ENCODE measurements around the gene CACNA1H. TPM values are rescaled to one million over a fixed set of nuclear protein-coding genes. Genes with fewer than 3 reads are reported as not detected.

CACNA1H gene
- total and polyA plus RNA-seq, 9 of the 15 experiments (the other 6 are each of a cell fraction or from before 2014, with no cell fraction given): 0.10 to 0.18 TPM; not detected in 7

DNA sequence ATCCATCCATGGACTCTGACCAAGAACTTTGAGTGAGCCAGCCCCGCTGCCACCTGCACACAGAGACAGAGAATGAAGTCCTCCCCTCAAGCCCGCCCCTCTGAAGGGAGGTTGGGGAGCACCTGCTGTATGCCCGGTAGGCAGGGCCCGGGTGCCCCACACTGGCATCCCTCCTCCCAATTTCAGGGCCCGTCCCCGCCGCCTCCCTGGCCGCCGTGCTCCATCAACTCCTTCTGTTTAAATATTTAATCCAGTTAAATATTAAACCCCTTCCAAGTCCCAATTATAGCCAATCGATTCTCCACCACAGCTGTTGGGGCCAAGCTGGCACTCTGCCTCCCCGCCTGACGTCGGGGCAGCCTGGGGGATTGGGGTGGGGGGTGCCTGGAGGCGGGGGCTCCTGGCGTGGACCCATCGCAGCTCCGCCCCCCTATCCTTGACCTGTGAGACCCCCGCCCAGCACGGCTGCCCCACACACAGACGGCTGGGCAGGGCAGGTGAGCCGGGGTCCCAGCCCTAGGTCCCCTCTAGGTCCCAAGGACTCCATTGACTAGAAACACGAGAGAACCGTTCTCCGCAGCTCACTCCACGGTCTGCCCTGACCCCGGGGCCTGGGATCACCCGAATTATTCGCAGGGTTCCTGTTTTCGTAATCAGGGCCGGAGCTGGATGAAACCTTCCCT lies 18.0 kb upstream of the CACNA1H start:
- no peak for TF ChIP-seq ZC3H8 (IDR thresholded peaks at IDR 0.05)
- TF ChIP-seq, protein P1, sequence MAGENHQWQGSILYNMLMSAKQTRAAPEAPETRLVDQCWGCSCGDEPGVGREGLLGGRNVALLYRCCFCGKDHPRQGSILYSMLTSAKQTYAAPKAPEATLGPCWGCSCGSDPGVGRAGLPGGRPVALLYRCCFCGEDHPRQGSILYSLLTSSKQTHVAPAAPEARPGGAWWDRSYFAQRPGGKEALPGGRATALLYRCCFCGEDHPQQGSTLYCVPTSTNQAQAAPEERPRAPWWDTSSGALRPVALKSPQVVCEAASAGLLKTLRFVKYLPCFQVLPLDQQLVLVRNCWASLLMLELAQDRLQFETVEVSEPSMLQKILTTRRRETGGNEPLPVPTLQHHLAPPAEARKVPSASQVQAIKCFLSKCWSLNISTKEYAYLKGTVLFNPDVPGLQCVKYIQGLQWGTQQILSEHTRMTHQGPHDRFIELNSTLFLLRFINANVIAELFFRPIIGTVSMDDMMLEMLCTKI (IDR thresholded peaks at IDR 0.05; ENCODE audit: partially characterized antibody): no peak
- TF ChIP-seq ZNF408 (CRISPR knock-in tag; IDR thresholded peaks at IDR 0.05; ENCODE audit: low read depth): no peak
- TF ChIP-seq ZNF584 (CRISPR knock-in tag; IDR thresholded peaks at IDR 0.05; ENCODE audit: low read depth): no peak
- TF ChIP-seq, protein P2, sequence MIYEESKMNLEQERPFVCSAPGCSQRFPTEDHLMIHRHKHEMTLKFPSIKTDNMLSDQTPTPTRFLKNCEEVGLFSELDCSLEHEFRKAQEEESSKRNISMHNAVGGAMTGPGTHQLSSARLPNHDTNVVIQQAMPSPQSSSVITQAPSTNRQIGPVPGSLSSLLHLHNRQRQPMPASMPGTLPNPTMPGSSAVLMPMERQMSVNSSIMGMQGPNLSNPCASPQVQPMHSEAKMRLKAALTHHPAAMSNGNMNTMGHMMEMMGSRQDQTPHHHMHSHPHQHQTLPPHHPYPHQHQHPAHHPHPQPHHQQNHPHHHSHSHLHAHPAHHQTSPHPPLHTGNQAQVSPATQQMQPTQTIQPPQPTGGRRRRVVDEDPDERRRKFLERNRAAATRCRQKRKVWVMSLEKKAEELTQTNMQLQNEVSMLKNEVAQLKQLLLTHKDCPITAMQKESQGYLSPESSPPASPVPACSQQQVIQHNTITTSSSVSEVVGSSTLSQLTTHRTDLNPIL (CRISPR knock-in tag; IDR thresholded peaks at IDR 0.05): no peak
- TF ChIP-seq, protein P3, sequence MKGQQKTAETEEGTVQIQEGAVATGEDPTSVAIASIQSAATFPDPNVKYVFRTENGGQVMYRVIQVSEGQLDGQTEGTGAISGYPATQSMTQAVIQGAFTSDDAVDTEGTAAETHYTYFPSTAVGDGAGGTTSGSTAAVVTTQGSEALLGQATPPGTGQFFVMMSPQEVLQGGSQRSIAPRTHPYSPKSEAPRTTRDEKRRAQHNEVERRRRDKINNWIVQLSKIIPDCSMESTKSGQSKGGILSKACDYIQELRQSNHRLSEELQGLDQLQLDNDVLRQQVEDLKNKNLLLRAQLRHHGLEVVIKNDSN (CRISPR knock-in tag; IDR thresholded peaks at IDR 0.05): no peak
- TF ChIP-seq ZNF41 (CRISPR knock-in tag; conservative IDR thresholded peaks at IDR 0.05): no peak
- TF ChIP-seq, protein P4, sequence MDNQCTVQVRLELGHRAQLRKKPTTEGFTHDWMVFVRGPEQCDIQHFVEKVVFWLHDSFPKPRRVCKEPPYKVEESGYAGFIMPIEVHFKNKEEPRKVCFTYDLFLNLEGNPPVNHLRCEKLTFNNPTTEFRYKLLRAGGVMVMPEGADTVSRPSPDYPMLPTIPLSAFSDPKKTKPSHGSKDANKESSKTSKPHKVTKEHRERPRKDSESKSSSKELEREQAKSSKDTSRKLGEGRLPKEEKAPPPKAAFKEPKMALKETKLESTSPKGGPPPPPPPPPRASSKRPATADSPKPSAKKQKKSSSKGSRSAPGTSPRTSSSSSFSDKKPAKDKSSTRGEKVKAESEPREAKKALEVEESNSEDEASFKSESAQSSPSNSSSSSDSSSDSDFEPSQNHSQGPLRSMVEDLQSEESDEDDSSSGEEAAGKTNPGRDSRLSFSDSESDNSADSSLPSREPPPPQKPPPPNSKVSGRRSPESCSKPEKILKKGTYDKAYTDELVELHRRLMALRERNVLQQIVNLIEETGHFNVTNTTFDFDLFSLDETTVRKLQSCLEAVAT (IDR thresholded peaks at IDR 0.05): no peak
- no peak for TF ChIP-seq HDAC3 (IDR thresholded peaks at IDR 0.05; ENCODE audit: borderline replicate concordance, partially characterized antibody)
- TF ChIP-seq EP300 (IDR thresholded peaks at IDR 0.05; ENCODE audit: low read length): no peak
- no peak for TF ChIP-seq ERF (CRISPR knock-in tag; IDR thresholded peaks at IDR 0.05)
- intact Hi-C loops (cut with micrococcal nuclease) (no loop called here), in situ Hi-C loops (cut with MboI) (no loop called here)
- FAIRE-seq: no peak
- 4% methylated on average over 22 of the region's 30 CpGs for WGBS (ENCODE audit: insufficient coverage, low coverage, missing lambda C conversion rate)
- Histone ChIP-seq H3K79me2 (ENCODE audit: control insufficient read depth, insufficient read depth, low read length) (no peaks in the 10 kb centered on the region), H3K27me3 (ENCODE audit: control insufficient read depth in 2 of 2, insufficient read depth in 2 of 2, low read length in 2 of 2) (peaks cover 7 to 49% of the 10 kb centered on the region in 2 experiments; a peak in 4 of 5 replicates), H3K9ac (ENCODE audit: insufficient read depth in 1 of 2, low read depth in 2 of 2, low read length in 2 of 2) (no peak overlapping the region), H3K27ac (ENCODE audit: extremely low read depth, low read depth, low read length) (no peak overlapping the region), H3K4me1 (replicated peaks in 1 of 2; ENCODE audit: control insufficient read depth in 2 of 2, insufficient read depth in 2 of 2, low read length in 2 of 2) (peaks cover 0 to 26% of the 10 kb centered on the region in 2 experiments; a peak in 2 of 5 replicates), H2AFZ (ENCODE audit: low read depth, low read length) (no peak overlapping the region), H3K9me3 (replicated peaks; ENCODE audit: control insufficient read depth, insufficient read depth, low read depth, low read length) (no peaks in the 10 kb centered on the region), H3K4me2 (ENCODE audit: insufficient read depth, low read length) (no peak overlapping the region), H3K4me3 (no peak overlapping the region), H4K20me1 (replicated peaks; ENCODE audit: control insufficient read depth, insufficient read depth, low read length) (peaks cover 8% of the 10 kb centered on the region), H3K9me1 (ENCODE audit: control insufficient read depth, insufficient read depth, low read length) (no peaks in the 10 kb centered on the region), H3K36me3 (ENCODE audit: control insufficient read depth, insufficient read depth, low read length) (no peaks in the 10 kb centered on the region)
- ChIA-PET POLR2A (interaction anchor here (1.6 kb wide), 1 partner anchor 11 kb away, joined by 4 read pairs; no protein-coding TSS in a partner anchor), CTCF (ENCODE audit: low intra/inter-chr PET ratio) (no interaction called here)
- no peak for ATAC-seq
- BruUV-seq (replicated peaks): no TSS peak
- DNase-seq (ENCODE audit: extremely low read depth in 1 of 4, low spot score in 3 of 4): no peak

Data from K562 (cell line).